Measurements from ENCODE around the gene SUSD2.
"Not testable (repeated sequence)": the region's sequence is repeated elsewhere in the genome, so short reads cannot be mapped to it uniquely, and the experiment has no call there.

The SUSD2 gene

DNA sequence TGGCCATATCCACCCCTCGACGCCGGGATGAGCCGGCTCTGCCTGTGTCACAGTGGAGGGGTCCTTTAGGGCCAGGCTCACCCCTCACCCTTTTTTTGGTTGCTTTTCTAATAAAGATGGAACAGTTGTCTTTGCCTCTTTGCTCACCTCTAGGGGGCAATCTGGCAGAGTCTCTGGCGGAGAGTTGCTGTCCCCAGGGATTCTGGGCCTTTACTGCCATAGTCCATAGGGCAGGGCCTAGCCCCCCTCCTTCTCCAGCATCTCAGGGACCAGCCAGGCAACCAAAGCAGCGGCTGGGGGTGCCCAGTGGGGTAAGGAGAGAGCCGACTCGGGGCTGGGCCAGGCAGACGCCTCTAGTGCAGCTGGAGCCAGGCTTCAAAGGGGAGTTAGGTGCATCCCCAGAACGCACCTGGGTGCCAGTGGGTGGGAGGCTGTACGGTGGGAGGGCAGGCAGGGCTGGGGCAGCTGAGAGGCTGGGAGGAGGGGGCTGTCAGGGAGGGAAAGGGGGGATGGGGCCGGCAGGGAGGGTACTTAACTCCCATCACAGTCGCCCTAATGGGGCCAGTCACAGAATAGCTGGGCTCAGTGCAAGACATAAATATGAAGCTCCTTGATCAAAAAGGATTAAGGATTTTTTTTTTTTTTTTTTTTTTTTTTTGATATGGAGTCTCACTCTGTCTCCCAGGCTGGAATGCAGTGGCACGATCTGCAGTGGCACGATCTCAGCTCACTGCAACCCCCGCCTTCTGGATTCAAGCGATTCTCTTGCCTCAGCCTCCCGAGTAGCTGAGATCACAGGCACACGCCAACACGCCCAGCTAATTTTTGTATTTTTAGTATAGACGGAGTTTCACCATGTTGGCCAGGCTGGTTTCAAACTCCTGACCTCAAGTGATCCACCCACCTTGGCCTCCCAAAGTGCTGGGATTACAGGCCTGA, 2.5 kb upstream of the SUSD2 start:
- DNase-seq, result no peak

DNA sequence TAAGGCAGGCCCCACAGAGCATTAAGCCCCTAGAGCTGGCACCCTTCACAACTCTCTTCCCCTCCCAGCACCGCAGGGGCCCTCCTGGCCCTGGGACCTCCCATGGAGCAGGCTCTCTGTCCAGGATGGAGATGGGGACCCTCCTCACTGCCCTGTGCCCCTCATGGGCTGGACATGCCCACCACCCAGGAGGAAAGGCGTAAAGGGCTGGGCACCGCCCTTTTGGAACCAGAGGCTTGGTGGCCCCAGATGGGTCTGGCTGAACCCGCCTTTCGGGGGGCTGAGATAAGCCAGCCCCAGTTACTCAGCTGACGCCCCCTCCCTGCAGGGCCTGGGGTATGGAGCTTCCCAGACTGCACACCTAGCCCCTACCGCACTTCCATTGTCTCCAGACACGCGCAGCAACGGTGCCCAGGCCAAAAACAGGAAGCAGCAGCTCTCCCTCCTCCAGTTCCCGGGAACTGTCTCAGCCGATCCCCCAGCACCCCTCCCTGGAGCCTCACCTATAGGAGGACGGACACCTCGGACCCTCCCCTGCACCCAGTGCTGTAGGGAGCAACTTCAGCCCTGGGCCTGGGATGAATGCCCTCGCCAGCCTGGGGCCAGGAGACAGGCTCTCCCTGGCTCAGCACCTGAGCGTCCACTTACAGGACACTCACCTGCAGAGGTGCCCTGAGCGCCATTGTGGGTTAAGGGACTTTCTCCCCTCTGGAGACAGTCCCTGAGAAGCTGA, 1.6 kb upstream of the SUSD2 start:
- DNase-seq, result no peak

DNA sequence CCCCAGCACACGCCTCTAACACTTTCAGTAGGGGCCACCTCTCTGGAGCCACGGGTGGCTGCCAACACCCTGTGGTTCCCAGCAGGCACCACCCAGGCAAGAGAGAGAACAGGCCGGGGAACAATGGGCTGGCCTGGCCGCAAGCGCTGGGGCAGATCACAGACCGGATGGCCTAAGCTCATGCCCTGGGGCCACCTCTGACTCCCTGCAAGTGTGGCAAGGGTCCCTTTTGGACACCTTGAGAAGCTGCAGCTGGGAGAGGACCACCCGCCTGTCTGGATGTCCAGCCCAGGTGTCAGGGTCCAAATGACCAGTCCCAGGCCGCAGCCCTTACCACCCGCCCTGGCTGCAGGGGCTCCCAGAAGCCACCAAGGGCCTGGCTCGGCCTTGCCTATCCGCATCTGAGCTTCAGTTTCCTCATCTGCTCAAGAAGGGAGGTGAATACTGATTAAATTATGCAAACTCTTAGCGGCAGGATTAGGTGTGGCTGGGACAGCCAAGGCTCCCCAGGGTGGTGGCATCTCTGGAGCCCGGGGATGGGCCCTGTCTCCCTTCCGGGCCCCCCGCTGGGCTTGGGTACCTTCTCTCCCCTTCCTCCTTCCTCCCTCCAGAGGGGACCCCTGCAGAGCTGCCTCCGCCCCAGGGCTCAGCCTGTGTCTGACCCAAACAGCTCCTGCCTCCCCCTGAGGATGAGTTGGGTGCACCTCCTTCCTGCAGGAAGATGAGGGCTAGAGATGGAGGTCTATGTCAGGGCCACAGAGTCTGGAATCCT, 785 bp upstream of the SUSD2 start:
- DNase-seq, result no peak

DNA sequence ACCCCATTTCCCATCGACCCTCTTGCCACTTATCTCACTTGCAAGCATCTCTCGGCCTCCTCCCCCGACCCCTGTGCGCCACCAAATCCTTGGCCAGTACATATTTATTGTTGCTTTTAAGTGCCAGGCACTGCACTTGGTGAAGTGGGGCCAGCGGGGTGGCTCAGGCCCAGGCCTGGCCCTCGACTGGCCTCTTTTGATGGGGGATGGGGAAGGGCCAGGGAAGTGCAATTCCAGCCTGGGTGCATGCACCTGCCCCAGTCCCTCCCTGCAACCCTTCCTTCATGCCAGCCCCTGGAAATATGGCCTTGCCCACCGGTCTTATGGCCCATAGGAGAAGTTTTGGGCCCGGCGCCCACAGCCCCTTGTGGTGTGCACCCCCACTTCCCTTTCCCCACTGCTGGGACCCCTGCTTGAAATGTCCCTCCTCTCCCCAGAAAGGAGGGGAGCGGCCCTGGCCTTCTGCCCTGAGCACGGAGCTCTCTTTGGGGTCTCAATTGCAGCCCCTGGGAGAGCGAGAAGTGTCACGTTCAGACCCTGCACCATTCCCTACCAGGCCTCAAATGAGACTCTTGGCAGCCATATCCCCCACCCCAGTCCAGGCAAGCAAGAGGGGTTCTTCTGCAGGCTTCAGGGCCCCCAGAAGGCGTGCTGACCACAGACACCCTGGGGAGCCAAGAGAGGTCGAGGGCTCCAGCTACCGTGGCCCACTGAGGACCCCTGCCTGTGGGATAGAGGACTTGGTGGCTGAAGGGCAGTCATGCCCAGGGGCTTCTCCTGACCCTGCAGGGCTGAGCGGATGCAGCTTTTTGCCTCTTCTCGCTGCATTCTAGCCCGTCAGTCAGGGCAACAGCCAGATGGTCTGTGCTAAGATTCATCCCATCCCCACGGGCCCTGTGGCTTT, 961 bp downstream of the SUSD2 start:
- DNase-seq, result no peak

DNA sequence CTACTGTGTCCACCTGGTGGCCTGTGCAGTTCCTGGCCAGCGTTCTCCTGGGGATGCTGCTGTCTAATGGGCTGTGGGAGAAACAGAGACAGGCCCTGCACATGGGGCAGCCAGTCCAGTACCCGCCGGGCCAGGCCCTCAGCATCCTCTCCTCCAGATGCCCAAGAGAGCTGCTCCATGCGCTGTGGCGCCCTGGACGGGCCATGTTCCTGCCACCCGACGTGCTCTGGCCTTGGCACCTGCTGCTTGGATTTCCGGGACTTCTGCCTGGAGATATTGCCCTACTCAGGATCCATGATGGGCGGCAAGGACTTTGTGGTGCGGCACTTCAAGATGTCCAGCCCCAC, 1.6 kb downstream of the SUSD2 start:
- not testable (repeated sequence) for DNase-seq

DNA sequence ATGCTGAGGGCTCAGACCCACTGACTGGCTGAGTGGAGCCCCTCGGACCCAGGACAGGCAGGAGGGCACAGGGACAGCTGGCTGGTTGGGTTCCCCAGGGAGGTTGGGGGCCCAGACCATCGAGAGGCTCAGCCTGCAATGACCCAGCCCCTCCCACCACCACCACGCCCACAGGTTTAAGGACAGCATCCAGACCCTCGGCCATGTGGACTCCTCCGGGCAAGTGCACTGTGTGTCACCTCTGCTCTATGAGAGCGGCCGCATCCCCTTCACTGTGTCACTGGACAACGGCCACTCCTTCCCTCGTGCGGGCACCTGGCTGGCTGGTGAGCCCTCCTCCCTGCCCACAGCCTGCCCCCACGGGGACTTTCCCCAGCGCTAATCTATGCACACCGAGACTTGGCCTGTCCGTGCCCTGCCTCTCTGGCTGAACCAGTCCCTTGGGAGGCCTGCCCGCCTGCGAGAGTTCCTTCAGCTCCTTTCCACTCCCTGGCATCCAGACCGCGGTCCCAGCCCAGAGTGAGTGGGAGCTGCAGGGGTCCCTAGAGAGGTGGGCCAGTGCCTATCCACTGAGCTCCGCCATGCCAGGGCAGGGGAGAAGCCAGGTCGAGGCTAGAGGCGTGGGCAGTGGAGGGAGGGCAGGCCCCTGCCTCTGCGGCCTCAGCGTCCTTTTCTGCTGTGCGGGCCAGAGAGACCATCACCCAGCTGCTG, 2.2 kb downstream of the SUSD2 start:
- DNase-seq, result no peak

DNA sequence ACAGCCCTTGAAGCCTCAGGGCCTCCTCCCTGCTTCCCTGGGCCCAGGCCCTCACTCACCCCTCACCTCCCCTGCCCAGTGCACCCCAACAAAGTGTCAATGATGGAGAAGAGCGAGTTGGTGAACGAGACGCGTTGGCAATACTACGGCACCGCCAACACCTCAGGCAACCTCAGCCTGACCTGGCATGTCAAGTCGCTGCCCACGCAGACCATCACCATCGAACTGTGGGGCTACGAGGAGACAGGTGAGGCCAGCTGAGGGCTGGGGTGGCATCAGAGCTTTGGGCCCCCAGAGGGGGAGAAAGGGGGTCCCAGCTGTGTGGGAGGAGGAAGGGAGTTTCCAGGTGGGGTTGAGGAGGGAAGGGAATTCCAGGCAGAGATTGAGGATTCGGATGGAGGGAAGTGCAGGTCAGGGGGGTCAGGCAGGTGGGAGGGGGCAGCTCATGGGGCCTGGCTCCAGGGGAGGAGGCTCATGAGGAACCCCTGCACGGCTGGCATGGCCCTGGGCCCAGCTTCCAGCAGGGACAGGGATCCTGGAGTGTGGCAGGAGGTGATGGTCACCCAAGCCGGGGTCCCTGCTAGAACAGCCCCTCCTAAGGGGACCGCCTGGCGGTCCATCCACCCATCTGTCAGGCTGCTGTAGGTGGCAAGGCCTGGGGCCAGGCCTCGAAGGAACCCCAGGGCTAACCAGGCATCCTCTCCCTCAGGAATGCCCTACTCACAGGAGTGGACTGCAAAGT, 2.9 kb downstream of the SUSD2 start:
- DNase-seq, result no peak

DNA sequence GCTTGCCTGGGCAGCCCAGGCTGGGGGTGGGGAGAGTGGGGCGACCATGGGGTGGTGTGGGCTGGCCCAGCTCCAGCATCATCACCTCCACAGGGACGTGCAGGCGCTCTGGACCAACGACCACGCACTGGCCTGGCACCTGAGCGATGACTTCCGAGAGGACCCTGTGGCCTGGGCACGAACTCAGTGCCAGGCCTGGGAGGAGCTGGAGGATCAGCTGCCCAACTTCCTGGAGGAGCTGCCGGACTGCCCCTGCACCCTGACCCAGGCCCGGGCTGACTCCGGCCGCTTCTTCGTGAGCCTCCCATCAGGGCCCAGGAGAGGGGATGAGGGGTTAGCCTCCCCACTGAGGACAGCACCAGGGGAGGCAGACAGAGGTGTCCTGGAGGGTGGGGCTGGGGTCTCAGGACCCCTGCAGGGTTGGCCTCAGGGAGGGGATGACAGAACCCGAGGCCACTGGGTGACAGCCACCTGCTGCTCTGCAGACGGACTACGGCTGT, 3.8 kb downstream of the SUSD2 start:
- DNase-seq, result no peak

DNA sequence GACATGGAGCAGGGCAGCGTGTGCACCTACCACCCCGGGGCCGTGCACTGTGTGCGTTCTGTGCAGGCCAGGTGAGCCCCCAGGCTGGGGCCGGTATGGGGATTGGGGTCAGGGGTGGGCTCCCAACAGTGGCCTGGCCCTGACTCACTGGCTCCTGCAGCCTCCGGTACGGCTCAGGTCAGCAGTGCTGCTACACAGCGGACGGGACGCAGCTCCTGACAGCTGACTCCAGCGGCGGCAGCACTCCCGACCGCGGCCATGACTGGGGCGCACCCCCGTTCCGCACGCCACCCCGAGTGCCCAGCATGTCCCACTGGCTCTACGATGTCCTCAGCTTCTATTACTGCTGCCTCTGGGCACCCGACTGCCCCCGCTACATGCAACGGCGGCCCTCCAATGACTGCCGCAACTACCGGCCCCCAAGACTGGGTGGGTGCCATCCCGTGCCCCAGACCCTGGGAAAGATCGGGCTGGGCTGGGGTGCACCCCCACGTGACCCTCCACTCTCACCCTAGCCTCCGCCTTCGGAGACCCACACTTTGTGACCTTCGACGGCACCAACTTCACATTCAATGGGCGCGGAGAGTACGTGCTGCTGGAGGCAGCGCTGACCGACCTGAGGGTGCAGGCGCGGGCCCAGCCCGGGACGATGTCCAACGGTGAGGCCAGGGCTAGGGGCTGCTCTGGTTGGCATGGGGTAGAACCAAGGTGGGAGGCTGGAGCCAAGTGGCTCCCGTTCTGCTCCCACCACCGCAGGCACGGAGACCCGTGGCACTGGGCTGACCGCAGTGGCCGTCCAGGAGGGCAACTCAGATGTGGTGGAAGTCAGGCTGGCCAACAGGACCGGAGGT, 4.4 kb downstream of the SUSD2 start:
- DNase-seq, result no peak

DNA sequence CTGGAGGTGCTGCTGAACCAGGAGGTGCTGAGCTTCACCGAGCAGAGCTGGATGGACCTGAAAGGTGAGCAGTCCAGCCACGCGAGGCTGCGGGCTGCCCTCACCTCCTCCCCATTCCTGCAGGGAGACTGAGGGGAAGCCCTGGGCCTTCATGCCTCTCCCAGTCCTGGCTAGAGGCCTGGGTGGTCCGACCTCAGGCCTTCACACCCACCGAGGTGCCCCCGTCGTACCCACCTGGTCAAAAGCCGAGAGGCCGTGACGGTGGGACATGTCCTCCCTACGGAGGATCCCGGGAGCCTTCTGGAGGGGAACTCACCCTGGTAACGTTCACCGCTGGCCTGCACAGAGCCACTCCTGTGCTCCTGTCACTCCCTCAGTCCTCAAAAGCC, 5.1 kb downstream of the SUSD2 start:
- no peak for DNase-seq

DNA sequence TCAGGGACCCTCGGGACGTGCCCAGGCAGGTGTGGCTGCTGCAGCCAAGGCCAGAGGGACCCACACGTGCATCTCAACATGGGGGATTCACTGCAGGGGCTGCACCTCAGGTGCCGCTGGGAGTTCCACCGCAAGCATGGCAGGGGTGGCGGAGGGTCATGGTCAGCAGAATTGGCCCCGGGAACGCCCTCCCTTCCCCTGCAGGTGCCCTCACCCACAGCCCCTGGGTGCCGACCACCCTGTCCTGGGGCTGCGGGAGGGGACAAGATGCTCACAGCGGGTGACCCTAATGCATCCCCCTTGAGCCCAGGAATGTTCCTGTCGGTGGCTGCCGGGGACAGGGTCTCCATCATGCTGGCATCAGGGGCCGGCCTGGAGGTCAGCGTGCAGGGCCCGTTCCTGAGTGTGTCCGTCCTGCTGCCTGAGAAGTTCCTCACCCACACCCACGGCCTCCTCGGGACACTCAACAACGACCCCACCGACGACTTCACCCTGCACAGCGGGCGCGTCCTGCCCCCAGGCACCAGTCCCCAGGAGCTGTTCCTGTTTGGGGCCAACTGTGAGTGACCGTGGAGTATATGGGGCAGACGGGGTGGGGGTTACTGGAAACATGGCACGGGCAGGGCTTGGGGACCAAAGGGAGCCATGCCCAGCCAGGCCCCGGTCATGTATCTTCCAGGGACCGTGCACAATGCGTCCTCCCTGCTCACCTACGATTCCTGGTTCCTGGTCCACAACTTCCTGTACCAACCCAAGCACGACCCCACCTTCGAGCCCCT, 5.8 kb downstream of the SUSD2 start:
- DNase-seq, result no peak

DNA sequence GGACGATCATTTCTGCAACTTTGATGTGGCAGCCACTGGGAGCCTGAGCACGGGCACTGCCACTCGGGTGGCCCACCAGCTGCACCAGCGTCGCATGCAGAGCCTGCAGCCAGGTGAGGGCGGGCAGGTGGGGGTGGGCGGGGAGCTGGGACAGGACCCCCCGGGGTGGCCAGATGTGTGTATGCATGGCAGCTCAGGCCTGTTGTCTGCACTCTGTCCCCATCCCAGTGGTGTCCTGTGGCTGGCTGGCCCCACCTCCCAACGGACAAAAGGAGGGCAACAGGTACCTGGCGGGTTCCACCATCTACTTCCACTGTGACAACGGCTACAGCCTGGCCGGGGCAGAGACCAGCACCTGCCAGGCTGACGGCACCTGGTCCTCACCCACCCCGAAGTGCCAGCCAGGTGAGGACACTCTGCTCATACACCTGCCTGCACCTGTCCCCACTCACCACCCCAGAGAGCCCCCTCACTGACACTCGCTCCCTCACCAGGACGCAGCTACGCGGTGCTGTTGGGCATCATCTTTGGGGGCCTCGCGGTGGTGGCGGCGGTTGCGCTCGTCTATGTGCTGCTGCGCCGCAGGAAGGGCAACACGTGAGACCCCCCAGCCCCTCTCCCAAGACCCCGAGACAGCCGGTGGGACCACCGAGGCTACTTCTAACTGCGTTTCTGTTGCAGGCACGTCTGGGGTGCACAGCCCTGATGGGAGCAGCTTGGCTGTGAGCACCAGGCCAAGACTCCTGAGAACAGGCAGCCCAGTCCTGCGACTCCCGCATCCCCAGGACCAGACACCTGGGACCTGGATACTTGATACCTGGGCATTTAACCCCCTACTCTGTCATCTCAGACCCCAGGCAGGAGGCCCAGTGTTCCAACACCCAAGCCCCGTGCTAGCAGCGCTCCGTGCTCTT, 6.7 kb downstream of the SUSD2 start:
- no peak for DNase-seq

DNA sequence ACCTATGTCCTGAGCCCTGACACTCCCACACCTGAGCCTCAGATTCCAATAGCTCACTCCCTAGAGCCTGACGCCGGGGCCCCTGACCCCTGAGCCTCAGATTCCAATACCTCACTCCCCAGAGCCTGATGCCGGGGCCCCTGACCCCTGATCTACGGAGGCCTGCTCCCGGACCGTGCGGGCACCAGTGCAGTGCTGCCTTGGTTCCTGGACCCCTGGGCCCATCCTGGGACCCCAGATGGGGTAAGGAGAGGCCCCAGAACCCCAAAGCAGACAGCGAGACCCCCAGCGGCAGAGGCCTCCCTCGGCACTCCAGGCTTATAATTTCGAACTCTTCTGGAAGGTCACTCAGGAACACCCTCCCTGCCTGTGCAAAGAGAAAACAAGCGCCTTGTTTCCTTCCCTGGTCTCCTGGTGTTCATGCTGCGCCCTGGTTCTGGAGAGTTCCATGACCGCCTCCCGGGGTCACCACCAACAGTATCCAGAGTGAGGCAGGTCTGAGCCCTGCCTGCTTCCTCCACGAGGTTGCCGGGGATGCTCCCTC, 7.5 kb downstream of the SUSD2 start:
- no peak for DNase-seq

DNA sequence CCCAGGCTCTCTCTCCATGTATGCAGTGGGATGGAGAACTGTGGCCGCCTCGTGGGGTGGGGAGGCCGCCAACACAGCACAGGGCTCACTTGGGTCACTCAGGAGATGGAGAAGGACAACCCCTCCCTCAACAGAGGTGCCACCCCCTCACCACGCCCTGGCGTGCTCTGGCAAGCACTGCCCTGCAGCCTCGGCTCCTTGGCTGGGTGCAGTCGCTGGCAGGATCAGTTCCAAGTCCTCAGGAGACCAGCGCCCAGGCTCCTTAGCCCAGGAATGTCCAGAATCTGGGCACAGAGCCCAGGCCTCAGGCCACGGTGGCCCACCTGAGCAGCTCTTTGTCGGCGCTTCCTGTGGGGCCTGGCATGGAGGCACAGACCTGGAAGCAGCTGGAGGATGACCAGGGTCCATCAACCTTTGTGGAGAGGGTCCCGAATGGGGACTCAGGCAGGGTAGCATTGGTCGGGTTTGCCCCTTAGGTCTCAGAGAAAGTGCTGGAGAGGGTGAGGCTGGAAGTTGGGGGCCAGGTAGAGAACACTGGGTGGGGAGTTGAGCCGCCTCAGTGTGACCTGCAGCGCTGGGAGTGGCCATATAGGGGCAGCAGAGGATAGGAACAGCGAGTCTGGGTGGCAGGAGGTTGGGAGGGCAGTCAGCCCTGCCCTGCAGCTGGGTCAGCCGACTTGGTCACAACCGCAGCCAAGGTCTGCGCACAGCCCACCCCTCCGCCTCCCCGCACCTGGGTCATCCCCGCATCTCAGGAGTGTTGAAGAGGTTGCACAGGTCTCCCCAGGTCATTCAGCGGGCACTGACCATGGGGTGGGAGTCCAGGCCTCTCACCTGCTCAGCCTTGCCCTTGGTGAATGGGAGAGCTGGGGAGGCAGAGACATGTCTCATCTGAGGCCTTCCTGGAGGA, 8.2 kb downstream of the SUSD2 start:
- no peak for DNase-seq

DNA sequence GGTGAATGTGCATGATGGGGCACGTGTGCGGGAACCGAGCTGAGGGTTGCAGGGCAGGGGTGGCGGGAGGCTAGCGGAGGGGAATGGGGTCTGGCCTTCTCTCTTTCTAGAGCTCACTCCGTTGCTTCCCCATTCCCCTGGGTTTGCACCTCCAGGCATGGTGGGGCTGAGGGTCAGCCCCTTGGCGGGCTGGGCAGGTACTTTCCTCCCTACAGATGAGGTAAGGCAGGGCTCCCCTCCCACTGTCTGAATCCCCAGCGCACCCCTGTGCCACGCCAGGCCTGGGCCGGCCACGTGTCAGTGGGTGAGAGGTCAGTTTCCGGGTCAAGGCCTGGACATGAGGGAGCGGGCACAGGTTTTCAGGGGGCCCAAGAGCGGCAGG, 8.9 kb downstream of the SUSD2 start:
- DNase-seq, result no peak

DNA sequence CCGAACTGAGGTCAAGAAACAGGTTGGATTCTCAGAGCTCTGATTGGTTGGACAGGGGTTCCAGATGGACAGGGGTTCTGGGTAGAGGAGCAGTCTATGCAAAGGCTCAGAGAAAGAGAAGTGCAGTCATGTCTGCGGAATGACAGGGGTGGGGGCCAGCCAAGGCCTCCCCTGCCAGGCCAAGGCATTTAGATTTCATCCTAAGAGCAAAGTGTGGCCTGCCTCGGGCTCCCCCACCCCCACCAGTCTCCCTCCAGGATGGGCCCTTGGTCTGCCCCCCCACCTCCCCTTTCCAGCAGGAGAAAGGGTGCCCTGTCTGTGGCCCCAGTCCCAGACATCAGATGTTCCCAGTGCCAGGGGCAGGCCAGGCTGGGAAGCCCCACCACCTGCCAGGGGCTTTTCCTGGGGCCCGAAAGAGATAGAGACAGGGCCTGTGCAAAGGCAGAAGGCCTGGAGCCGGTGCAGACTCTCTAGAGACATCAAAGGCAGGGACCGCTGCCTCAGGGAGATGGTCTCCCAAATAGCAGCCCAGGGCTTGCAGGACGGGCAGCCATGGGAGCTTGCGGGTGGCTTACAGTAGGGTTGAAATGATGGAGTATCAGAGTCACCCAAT, 9.4 kb downstream of the SUSD2 start:
- no peak for DNase-seq
